Measurements from ENCODE around the gene C10orf120. TPM values are rescaled to one million over a fixed set of nuclear protein-coding genes. Genes with fewer than 3 reads are reported as not detected.

C10orf120 gene
- polyA plus RNA-seq, 4 donors = not detected

GRCh38 chr10:122706467-122706866 is 6.8 kb upstream of the C10orf120 start:
- no peak for DNase-seq (ENCODE audit: low read depth in 4 of 4, low spot score in 2 of 4)

- peak in 2 of 4 donors; percentile 31 to 39 for DNase-seq (ENCODE audit: low read depth in 4 of 4, low spot score in 2 of 4)
Measured at GRCh38 chr10:122703483-122704448, 4.1 kb upstream of the C10orf120 start.

- no peak for DNase-seq (ENCODE audit: low read depth in 4 of 4, low spot score in 2 of 4)
Measured at GRCh38 chr10:122702275-122702674, 2.6 kb upstream of the C10orf120 start.

- DNase-seq (ENCODE audit: low read depth in 4 of 4, low spot score in 2 of 4) = no peak
Measured at GRCh38 chr10:122701652-122702051, 2.0 kb upstream of the C10orf120 start.

GRCh38 chr10:122696687-122697086 is 3.0 kb downstream of the C10orf120 start:
- DNase-seq (ENCODE audit: low read depth in 4 of 4, low spot score in 2 of 4) = no peak

- no peak for DNase-seq (ENCODE audit: low read depth in 4 of 4, low spot score in 2 of 4)
Measured at GRCh38 chr10:122692744-122693143, 6.9 kb downstream of the C10orf120 start.

GRCh38 chr10:122689146-122689820 is 10.4 kb downstream of the C10orf120 start:
- DNase-seq (ENCODE audit: low read depth in 4 of 4, low spot score in 2 of 4) = no peak

GRCh38 chr10:122688293-122688989 is 11.2 kb downstream of the C10orf120 start:
- DNase-seq (ENCODE audit: low read depth in 4 of 4, low spot score in 2 of 4) = peak in 2 of 4 donors; percentile 35 to 39

- DNase-seq (ENCODE audit: low read depth in 4 of 4, low spot score in 2 of 4) = no peak
Measured at GRCh38 chr10:122682522-122682921, 17.1 kb downstream of the C10orf120 start.

GRCh38 chr10:122678266-122678665 is 21.4 kb downstream of the C10orf120 start:
- no peak for DNase-seq (ENCODE audit: low read depth in 4 of 4, low spot score in 2 of 4)

GRCh38 chr10:122675278-122675677 is 24.4 kb downstream of the C10orf120 start:
- no peak for DNase-seq (ENCODE audit: low read depth in 4 of 4, low spot score in 2 of 4)

- no peak for DNase-seq (ENCODE audit: low read depth in 4 of 4, low spot score in 2 of 4)
Measured at GRCh38 chr10:122674781-122675180, 24.9 kb downstream of the C10orf120 start.

- DNase-seq (ENCODE audit: low read depth in 4 of 4, low spot score in 2 of 4) = no peak
Measured at GRCh38 chr10:122673731-122674130, 25.9 kb downstream of the C10orf120 start.

- no peak for DNase-seq (ENCODE audit: low read depth in 4 of 4, low spot score in 2 of 4)
Measured at GRCh38 chr10:122673269-122673668, 26.4 kb downstream of the C10orf120 start.

- DNase-seq (ENCODE audit: low read depth in 4 of 4, low spot score in 2 of 4) = no peak
Measured at GRCh38 chr10:122672655-122673054, 27.0 kb downstream of the C10orf120 start.

- DNase-seq (ENCODE audit: low read depth in 4 of 4, low spot score in 2 of 4) = no peak
Measured at GRCh38 chr10:122671355-122671754, 28.3 kb downstream of the C10orf120 start.

GRCh38 chr10:122669842-122670241 is 29.8 kb downstream of the C10orf120 start:
- no peak for DNase-seq (ENCODE audit: low read depth in 4 of 4, low spot score in 2 of 4)

GRCh38 chr10:122669045-122669444 is 30.6 kb downstream of the C10orf120 start:
- no peak for DNase-seq (ENCODE audit: low read depth in 4 of 4, low spot score in 2 of 4)

GRCh38 chr10:122665946-122666345 is 33.7 kb downstream of the C10orf120 start:
- no peak for DNase-seq (ENCODE audit: low read depth in 4 of 4, low spot score in 2 of 4)

GRCh38 chr10:122665329-122665860 is 34.3 kb downstream of the C10orf120 start:
- DNase-seq (ENCODE audit: low read depth in 4 of 4, low spot score in 2 of 4) = peak in 2 of 4 donors; percentile 7 to 16

GRCh38 chr10:122664501-122664900 is 35.1 kb downstream of the C10orf120 start:
- no peak for DNase-seq (ENCODE audit: low read depth in 4 of 4, low spot score in 2 of 4)
